Heart left ventricle (tissue), 16 donors: Measurements from ENCODE around the gene ABCA1. TPM values are rescaled to one million over a fixed set of nuclear protein-coding genes. Genes with fewer than 3 reads are reported as not detected.
A peak's percentile ranks its signal among the peaks of the same experiment; 100 is the strongest.

ENCODE experiments used
- ATAC-seq, 4 donors: fragments of 200-7000 bp; cut with Tn5 transposase; one replicate each; pipeline ENCODE4 v1.9.1; 2020 to 2022; ENCODE audit warnings: moderate library complexity in 4 of 4, mild to moderate bottlenecking in 3 of 4, moderate number of reproducible peaks in 1 of 4
- DNase-seq, 5 donors: peaks; one replicate each; pipeline ENCODE4 v3.0.0-alpha.2; 2020
- H3K27ac ChIP-seq, 12 donors: fragments of 200-600 bp; sonication (generic) in 4 of 12; one replicate each; pipeline versions ENCODE4 v1.5.0 to v1.8.0; 2016 to 2022; ENCODE audit warnings: mild to moderate bottlenecking in 2 of 12
- H3K27me3 ChIP-seq, 9 donors: fragments of 200-600 bp; sonication (generic) in 2 of 9; one replicate each; pipeline versions ENCODE4 v1.5.1 to v1.8.0; 2016 to 2022; ENCODE audit warnings: mild to moderate bottlenecking in 3 of 9
- H3K36me3 ChIP-seq, 9 donors: fragments of 200-600 bp; sonication (generic) in 2 of 9; one replicate each; pipeline versions ENCODE4 v1.5.0 to v1.8.0; 2018 to 2022; ENCODE audit warnings: mild to moderate bottlenecking in 2 of 9
- H3K4me1 ChIP-seq, 12 donors: fragments of 200-600 bp; sonication (generic) in 4 of 12; one replicate each; pipeline versions ENCODE4 v1.5.0 to v1.8.0; 2016 to 2022; ENCODE audit warnings: mild to moderate bottlenecking in 3 of 12
- H3K4me3 ChIP-seq, 12 donors: fragments of 200-600 bp; sonication (generic) in 4 of 12; one replicate each; pipeline versions ENCODE4 v1.5.0 to v1.8.0; 2017 to 2022; ENCODE audit warnings: mild to moderate bottlenecking in 9 of 12, moderate library complexity in 4 of 12
- H3K9me3 ChIP-seq, 12 donors: fragments of 200-600 bp; sonication (generic) in 4 of 12; one replicate each; pipeline versions ENCODE4 v1.5.0 to v1.8.0; 2016 to 2022; ENCODE audit warnings: mild to moderate bottlenecking in 1 of 12
- POLR2A ChIP-seq, 2 donors: fragments of 450-650 bp; IDR thresholded peaks; one replicate each; pipeline ENCODE4 v1.6.1; 2017; ENCODE audit warnings: antibody characterized with exemption in 2 of 2, mild to moderate bottlenecking in 2 of 2, moderate library complexity in 2 of 2
- WGBS, 4 donors: extraction: QIAGEN DNeasy Blood & Tissue Kit in 2 of 4; methylation state at CpG; one replicate each; pipeline versions ENCODE4 v1.1.5 to v1.1.7; 2013 to 2018; 5-methylcytosine and 5-hydroxymethylcytosine counted together
- intact Hi-C, 10 donors: fragments of 100-400 bp; cut with DNase I; formaldehyde crosslinking; loops; one replicate each; pipeline versions ENCODE4 v1.11.1 to v1.14.2; 2022
- polyA plus RNA-seq, 2 donors: library from polyadenylated mRNA; stranded (reverse); fragments of 200-250 nt; gene quantifications; one replicate each; pipeline ENCODE4 v1.2.3, GENCODE V29; 2013
- total RNA-seq, 9 donors: library from RNA; depleted of rRNA in 2 of 9; stranded (reverse); fragments of >200 nt in 2 of 9; fragmentation: NEBNext Ultra II Directional in 3 of 9; extraction: Animal tissue kit (Norgen Biotek cat#: 25700) in 3 of 9; gene quantifications; one replicate each; pipeline versions ENCODE4 v1.1.0 to v1.2.4, GENCODE V29; 2016 to 2023
- TF ChIP-seq, protein P1 (sequence below), 12 donors: fragments of 200-600 bp; sonication (generic) in 4 of 12; IDR thresholded peaks; one replicate each; pipeline versions ENCODE4 v1.5.0 to v1.8.0; 2018 to 2022; ENCODE audit warnings: antibody characterized with exemption in 12 of 12, mild to moderate bottlenecking in 5 of 12
- donor health status: ischemic (EF 13 %, LVEDD 7.1; RV severe dilation, severe dysfunction).
- donor health status: healthy with polysubstance abuse.
- donor health status: DM: no; HTN: yes; CAD: no.
- donor health status: DM: no; HTN: no; CAD: no.
- donor health status: ischemic (EF 25% LVEDD 6.9; RV normal size, moderate dysfunction).
- donor health status: ischemic (EF 25% LVEDD 5.7; RV mildly dilated, moderate dysfunction).
- donor health status: healthy.
- donor health status: DM: yes; HTN: yes; CAD: no.
- donor health status: ischemic (EF 35%, LVEDD 5.7; RV mildly dilated, moderate dysfunction).
- donor health status: nonischemic (EF 11% LVEDD 7.7; RV severe dilation, severe dysfunction).
- donor health status: DM: yes; HTN: yes; CAD: no.
- donor health status: PGD.
- donor health status: ischemic (EF 29% LVEDD 5.4; RV normal size, mild dysfunction).
- donor health status: nonischemic (EF 23%, LVEDD 6.1; RV moderate dilation, normal function).

ABCA1 gene
- total and polyA plus RNA-seq, 11 donors = 2.1 to 45.3 (median 10.6) TPM

DNA sequence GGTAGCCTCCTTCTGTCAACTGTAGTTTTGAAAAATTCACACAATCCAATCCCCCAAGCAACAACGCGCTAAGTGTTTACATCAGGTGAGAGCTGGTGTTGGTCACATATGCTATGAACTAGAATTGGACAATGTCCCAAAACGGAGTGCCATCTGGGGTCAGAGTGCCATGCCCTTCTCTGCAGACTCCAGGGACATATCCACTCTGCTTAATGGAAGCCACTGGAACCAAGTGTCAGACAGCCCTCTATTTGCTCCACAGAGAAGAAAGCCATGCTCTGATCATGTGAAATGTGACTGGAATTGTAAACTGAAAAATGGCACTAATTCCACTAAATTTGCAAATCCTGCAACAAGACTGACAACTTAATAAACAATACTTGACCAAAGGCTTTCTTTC lies 12.2 kb downstream of the ABCA1 start:
- intact Hi-C loops = loop anchor here in 2 of 10 donors (10.0 kb wide), 2 partner anchors 111 to 131 kb away; no protein-coding TSS in a partner anchor
- TF ChIP-seq, protein P1, sequence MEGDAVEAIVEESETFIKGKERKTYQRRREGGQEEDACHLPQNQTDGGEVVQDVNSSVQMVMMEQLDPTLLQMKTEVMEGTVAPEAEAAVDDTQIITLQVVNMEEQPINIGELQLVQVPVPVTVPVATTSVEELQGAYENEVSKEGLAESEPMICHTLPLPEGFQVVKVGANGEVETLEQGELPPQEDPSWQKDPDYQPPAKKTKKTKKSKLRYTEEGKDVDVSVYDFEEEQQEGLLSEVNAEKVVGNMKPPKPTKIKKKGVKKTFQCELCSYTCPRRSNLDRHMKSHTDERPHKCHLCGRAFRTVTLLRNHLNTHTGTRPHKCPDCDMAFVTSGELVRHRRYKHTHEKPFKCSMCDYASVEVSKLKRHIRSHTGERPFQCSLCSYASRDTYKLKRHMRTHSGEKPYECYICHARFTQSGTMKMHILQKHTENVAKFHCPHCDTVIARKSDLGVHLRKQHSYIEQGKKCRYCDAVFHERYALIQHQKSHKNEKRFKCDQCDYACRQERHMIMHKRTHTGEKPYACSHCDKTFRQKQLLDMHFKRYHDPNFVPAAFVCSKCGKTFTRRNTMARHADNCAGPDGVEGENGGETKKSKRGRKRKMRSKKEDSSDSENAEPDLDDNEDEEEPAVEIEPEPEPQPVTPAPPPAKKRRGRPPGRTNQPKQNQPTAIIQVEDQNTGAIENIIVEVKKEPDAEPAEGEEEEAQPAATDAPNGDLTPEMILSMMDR (IDR thresholded peaks at IDR 0.05) = no peak
- no peak for TF ChIP-seq POLR2A (IDR thresholded peaks at IDR 0.05)
- no peaks in the 10 kb centered on the region for H3K36me3 ChIP-seq
- ATAC-seq (peak in 2 of 4 donors; percentile 55 to 73), DNase-seq (no peak)
- H3K27me3 ChIP-seq = no peaks in the 10 kb centered on the region
- no peaks in the 10 kb centered on the region for H3K9me3 ChIP-seq
- peak overlapping the region in 11 of 12 donors; percentile 7 to 68 (median 45) for H3K27ac ChIP-seq
- H3K4me1 ChIP-seq = peaks cover 0 to 77% (median 41%) of the 10 kb centered on the region in 12 donors
- 57 to 70% (median 61%) methylated on average over 3 of the region's 3 CpGs for WGBS, 4 donors
- H3K4me3 ChIP-seq = peak overlapping the region in 1 of 12 donors; percentile 0

DNA sequence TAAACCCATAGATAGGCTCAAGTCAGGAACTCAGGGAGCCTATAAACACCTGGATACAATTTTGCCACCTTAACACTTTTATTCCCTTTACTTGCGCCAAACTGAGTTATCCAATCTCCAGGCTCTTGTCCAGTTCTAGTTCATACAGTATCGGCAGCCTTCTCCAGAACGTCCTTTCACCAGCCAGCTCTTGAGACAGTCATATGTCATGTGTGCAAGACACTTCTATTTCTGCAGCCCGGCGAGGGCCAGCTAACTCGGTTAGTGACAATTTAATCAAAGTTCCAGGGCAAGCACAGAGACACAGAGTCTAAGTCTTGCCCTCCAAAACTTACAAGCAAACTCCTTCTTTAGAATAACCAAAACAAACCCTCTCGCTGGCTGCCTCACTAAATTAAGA lies 12.9 kb downstream of the ABCA1 start:
- peak in 3 of 5 donors; percentile 20 to 62 (median 48) for DNase-seq

DNA sequence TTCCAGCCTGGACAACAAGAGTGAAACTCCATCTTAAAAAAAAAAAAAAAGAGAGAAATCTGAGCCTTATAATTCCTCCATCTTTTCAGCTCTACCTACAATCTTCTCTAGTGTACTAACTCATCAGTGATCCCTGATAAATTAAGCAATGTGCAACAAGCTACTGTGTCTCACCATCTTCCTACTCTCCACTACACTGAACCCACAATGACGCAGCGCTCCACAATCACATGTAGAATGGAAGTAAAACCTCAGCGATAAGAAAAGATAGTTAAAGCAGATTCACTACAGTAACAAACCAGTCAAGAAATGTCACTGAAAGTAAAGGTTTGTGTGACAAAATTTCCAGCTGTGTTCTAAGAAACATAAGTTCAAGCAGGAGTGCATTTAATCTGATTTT lies 13.5 kb downstream of the ABCA1 start:
- no peak for DNase-seq
- ATAC-seq = no peak
- Histone ChIP-seq H3K4me3 (no peak overlapping the region), H3K4me1 (peaks cover 2 to 86% (median 52%) of the 10 kb centered on the region in 12 donors), H3K27ac (peak overlapping the region in 9 of 12 donors; percentile 11 to 68 (median 50)), H3K36me3 (no peaks in the 10 kb centered on the region), H3K9me3 (no peaks in the 10 kb centered on the region), H3K27me3 (no peaks in the 10 kb centered on the region)
- WGBS, 4 donors = 88 to 93% (median 89%) methylated on average over 3 of the region's 3 CpGs
- intact Hi-C loops = loop anchor here in 2 of 10 donors (10.0 kb wide), 2 partner anchors 110 to 130 kb away; no protein-coding TSS in a partner anchor
- TF ChIP-seq POLR2A (IDR thresholded peaks at IDR 0.05) = no peak
- TF ChIP-seq, protein P1 (IDR thresholded peaks at IDR 0.05) = no peak

More for the DNA sequence above, 12.9 kb downstream of the ABCA1 start:
- Histone ChIP-seq H3K27me3 (no peaks in the 10 kb centered on the region), H3K4me3 (peak overlapping the region in 1 of 12 donors; percentile 0), H3K9me3 (no peaks in the 10 kb centered on the region), H3K4me1 (peaks cover 2 to 81% (median 46%) of the 10 kb centered on the region in 12 donors), H3K36me3 (no peaks in the 10 kb centered on the region), H3K27ac (peak overlapping the region in 11 of 12 donors; percentile 7 to 68 (median 45))
- intact Hi-C loops = loop anchor here in 2 of 10 donors (10.0 kb wide), 2 partner anchors 110 to 130 kb away; no protein-coding TSS in a partner anchor
- WGBS, 4 donors = 40 to 48% (median 43%) methylated on average over 7 of the region's 7 CpGs
- TF ChIP-seq, protein P1 (IDR thresholded peaks at IDR 0.05) = no peak
- TF ChIP-seq POLR2A (IDR thresholded peaks at IDR 0.05) = no peak
- ATAC-seq = peak; percentile 76 to 89 (median 88)

DNA sequence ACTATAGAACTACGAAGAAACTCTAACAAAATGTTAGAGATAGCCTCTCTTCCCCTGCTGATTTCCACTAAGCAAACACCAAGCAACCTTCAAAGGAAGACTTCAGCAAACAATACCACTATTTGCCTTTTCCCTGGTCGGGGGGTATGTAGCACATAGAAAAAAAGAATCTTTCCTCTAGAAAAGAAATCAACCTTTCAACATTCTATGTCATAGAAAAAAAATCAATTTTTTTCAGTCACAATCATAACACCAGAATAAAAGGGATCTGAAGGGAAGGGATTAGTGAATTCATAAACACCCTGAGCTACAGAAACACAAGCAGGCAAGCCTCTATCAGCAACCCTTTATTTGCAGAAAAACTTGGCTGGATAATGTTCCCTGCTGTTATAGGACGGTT lies 15.3 kb downstream of the ABCA1 start:
- ATAC-seq = no peak
- TF ChIP-seq, protein P1 (IDR thresholded peaks at IDR 0.05) = no peak
- TF ChIP-seq POLR2A (IDR thresholded peaks at IDR 0.05) = no peak
- no peak for DNase-seq
- H3K4me3 ChIP-seq = no peak overlapping the region
- no peaks in the 10 kb centered on the region for H3K9me3 ChIP-seq
- peaks cover 2 to 90% (median 61%) of the 10 kb centered on the region in 12 donors for H3K4me1 ChIP-seq
- H3K27ac ChIP-seq = no peak overlapping the region
- no peaks in the 10 kb centered on the region for H3K27me3 ChIP-seq
- WGBS, 4 donors = 71 to 81% (median 77%) methylated on average over 3 of the region's 3 CpGs
- H3K36me3 ChIP-seq = no peaks in the 10 kb centered on the region
- intact Hi-C loops = loop anchor here in 2 of 10 donors (10.0 kb wide), 2 partner anchors 108 to 128 kb away; no protein-coding TSS in a partner anchor
